Ramos (cell line): ENCODE measurements around the gene FIBCD1.

ENCODE experiments used
- in situ Hi-C: fragments of 300-500 bp; cut with MboI; formaldehyde crosslinking; loops from one replicate; pipeline ENCODE4 v1.14.3; 2022; ENCODE audit warnings: low sequenced_read_pairs; ENCODE audit not compliant: unreplicated experiment

FIBCD1 gene

GRCh38 chr9:130885484-130886375 lies 53.3 kb downstream of the FIBCD1 start:
- in situ Hi-C loops: no loop called here

GRCh38 chr9:130884542-130885483 lies 54.2 kb downstream of the FIBCD1 start:
- in situ Hi-C loops: no loop called here

DNA sequence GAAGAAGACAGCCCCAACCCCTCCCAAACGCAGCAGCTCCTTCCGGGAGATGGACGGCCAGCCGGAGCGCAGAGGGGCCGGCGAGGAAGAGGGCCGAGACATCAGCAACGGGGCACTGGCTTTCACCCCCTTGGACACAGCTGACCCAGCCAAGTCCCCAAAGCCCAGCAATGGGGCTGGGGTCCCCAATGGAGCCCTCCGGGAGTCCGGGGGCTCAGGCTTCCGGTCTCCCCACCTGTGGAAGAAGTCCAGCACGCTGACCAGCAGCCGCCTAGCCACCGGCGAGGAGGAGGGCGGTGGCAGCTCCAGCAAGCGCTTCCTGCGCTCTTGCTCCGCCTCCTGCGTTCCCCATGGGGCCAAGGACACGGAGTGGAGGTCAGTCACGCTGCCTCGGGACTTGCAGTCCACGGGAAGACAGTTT lies 54.9 kb downstream of the FIBCD1 start:
- in situ Hi-C loops: no loop called here

- in situ Hi-C loops: no loop called here
Measured at GRCh38 chr9:130883479-130883878, 55.6 kb downstream of the FIBCD1 start.

- in situ Hi-C loops: no loop called here
Measured at GRCh38 chr9:130882696-130883225, 56.3 kb downstream of the FIBCD1 start.

- in situ Hi-C loops: no loop called here
Measured at GRCh38 chr9:130881516-130881915, 57.5 kb downstream of the FIBCD1 start.

DNA sequence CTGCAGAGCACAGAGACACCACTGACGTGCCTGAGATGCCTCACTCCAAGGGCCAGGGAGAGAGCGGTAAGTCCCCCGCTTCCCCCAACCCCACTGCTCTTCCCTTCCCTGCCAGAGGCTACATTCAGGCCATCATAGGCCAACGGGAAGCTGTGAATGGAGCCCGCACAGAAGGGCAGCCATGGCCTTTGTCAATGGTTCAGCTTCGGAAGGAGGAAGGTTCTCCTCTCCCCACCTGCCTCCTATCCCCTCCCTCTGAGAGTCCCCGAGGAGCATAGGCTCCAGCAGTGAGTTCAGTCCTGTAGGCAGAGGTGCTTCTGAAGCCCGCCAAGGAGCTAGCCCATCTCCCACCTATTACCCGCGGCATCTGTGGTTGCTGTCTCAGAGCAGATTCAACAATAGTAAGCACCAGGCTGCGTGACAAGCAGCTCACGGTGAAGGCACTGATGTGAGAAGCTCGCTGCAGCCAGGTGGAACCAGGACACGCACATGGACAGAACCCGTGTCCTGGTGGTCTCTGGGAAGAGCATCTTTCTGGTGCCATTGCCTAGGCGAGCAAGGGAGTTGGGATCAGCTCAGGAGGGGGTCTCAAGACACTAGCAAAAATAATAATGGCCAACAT lies 58.3 kb downstream of the FIBCD1 start:
- in situ Hi-C loops: no loop called here

DNA sequence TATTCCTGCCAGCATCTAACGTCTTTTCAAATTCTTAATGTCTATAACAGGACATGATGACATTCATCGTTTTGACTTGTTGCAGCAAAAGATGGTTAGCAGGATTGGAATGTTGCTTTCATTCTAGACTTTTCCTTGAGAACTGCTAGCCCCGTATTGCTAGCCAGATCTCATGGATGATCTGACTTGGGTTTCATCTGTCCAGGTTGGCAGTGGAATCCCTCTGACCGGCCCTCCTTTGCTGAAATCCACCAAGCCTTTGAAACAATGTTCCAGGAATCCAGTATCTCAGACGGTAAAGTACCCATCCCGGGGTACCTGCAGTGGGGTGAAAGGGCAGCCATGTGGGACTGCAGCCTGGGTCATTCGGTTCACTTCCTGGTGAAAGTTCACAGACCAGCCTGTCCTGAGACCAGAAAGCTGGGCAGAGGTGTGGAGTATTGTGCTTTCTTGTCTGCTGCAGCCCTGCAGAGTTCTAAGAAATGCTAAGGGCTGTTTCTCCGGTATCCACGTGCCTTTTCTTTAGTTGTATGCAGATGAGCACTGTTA lies 59.1 kb downstream of the FIBCD1 start:
- in situ Hi-C loops: no loop called here

- in situ Hi-C loops: no loop called here
Measured at GRCh38 chr9:130878295-130878694, 60.8 kb downstream of the FIBCD1 start.

- in situ Hi-C loops: no loop called here
Measured at GRCh38 chr9:130877300-130877699, 61.7 kb downstream of the FIBCD1 start.

- in situ Hi-C loops: no loop called here
Measured at GRCh38 chr9:130874783-130875182, 64.3 kb downstream of the FIBCD1 start.

DNA sequence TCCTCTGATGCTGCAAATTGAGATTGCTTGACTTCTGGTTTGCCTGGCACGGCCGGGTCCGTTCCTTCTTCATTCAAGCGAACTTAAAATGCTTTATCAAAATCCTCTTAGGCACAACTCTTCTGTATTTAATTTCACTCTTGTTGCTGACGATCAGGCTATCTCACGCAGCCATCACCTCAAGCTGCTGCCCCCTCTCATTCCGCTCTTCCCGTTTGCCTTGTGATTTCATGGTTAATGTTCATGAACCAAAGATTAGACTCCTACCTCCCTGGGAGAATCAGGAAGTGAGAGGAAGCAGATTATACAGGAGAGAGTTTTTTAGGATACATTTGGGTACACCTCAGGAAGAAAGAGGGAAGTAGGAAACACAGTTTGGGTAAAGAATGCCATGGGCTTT lies 65.1 kb downstream of the FIBCD1 start:
- in situ Hi-C loops: no loop called here

GRCh38 chr9:130872912-130873503 lies 66.0 kb downstream of the FIBCD1 start:
- in situ Hi-C loops: no loop called here

GRCh38 chr9:130872508-130872907 lies 66.5 kb downstream of the FIBCD1 start:
- in situ Hi-C loops: no loop called here

- in situ Hi-C loops: no loop called here
Measured at GRCh38 chr9:130872093-130872492, 67.0 kb downstream of the FIBCD1 start.

DNA sequence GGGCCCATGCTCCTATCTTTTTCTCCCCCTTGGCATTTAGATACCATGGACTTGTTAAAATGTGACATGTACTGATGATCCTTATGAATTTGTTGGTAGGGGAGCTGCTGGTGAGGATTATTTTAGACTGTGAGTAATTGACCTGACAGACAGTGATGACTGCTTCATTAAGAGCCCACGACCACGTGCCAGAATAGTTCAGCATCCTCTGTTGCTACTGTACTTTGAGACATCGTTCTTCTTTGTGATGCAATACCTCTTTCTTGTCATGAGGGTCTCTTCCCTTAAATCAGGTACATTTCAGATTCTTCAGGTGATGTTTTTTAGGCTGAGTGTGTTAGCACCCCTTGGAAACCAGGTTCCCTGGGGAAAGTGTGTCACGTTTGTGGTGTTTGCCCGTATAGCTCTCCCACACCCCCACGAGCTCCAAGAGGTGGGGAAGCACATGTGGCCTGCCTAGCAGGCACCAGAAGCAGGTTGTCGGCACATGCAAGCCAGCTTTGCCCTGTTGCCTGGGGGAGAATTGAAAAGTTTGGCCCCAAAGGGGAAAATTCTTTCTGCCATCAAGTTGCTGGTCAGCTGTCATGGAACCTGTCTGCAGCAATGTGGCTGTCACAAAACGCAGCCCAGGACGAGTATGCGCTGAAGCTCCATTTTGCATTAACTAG lies 67.5 kb downstream of the FIBCD1 start:
- in situ Hi-C loops: no loop called here

- in situ Hi-C loops: no loop called here
Measured at GRCh38 chr9:130870491-130871381, 68.3 kb downstream of the FIBCD1 start.

- in situ Hi-C loops: loop anchor here (10.0 kb wide), 1 partner anchor 164 kb away; no protein-coding TSS in a partner anchor
Measured at GRCh38 chr9:130869250-130869649, 69.8 kb downstream of the FIBCD1 start.
